Epithelial cell of proximal tubule (primary cell): Measurements from ENCODE around the gene DMRTC1B. TPM values are rescaled to one million over a fixed set of nuclear protein-coding genes. Genes with fewer than 3 reads are reported as not detected.
"Not testable (repeated sequence)": the region's sequence is repeated elsewhere in the genome, so short reads cannot be mapped to it uniquely, and the experiment has no call there.

Source experiments
- DNase-seq: peaks from one replicate; pipeline ENCODE4 v3.0.0-alpha.2; 2011; ENCODE audit warnings: low read depth
- H3K4me3 ChIP-seq: 2 replicates; pipeline ENCODE4 v1.5.1; 2011; ENCODE audit warnings: low read depth, mild to moderate bottlenecking, low read length
- total RNA-seq: library from RNA; depleted of rRNA; stranded (reverse); fragments of >200 nt; gene quantifications from 2 replicates; pipeline ENCODE4 v1.2.3, GENCODE V29; 2015

The DMRTC1B gene
- total RNA-seq, 1 donor from 2014 or later, result not detected

GRCh38 chrX:72882898-72883297 lies 106.2 kb downstream of the DMRTC1B start:
- not testable (repeated sequence) for H3K4me3 ChIP-seq, DNase-seq

GRCh38 chrX:72889740-72890139 lies 113.0 kb downstream of the DMRTC1B start:
- not testable (repeated sequence) for H3K4me3 ChIP-seq

More at GRCh38 chrX:72889740-72890139, 113.0 kb downstream of the DMRTC1B start:
- not testable (repeated sequence) for DNase-seq

Other genes with a start within 250 kb of the DMRTC1B start
- 13.2 and 14.0 TPM in 2 replicates for gene HDAC8, start 204.0 kb upstream of the DMRTC1B start, total RNA-seq
- gene PHKA1, start 62.6 kb upstream of the DMRTC1B start, total RNA-seq, result 5.5 and 8.6 TPM in 2 replicates
- gene FAM236B, start 5.8 kb downstream of the DMRTC1B start, total RNA-seq, result not detected in 2 replicates
- gene FAM236D, start 31.3 kb downstream of the DMRTC1B start, total RNA-seq, result not detected in 2 replicates
- not detected in 2 replicates for gene FAM236C, start 135.7 kb downstream of the DMRTC1B start, total RNA-seq
- not detected in 2 replicates for gene FAM236A, start 161.3 kb downstream of the DMRTC1B start, total RNA-seq
- gene DMRTC1, start 166.9 kb downstream of the DMRTC1B start, total RNA-seq, result not detected in 2 replicates
- gene PABPC1L2B, start 226.0 kb downstream of the DMRTC1B start, total RNA-seq, result not detected in 2 replicates